ENCODE data around the gene HUNK.
"Not testable (repeated sequence)": the region's sequence is repeated elsewhere in the genome, so short reads cannot be mapped to it uniquely, and the experiment has no call there.

The HUNK gene

GRCh38 chr21:31921079-31921478 lies 48.3 kb downstream of the HUNK start:
- DNase-seq (ENCODE audit: low spot score) = no peak

- no peak for DNase-seq (ENCODE audit: low spot score)
These were observed 50.1 kb downstream of the HUNK start for GRCh38 chr21:31922881-31923280.

- DNase-seq (ENCODE audit: low spot score) = no peak
These were observed 50.9 kb downstream of the HUNK start for GRCh38 chr21:31923756-31924155.

GRCh38 chr21:31924548-31924947 lies 51.7 kb downstream of the HUNK start:
- DNase-seq (ENCODE audit: low spot score) = no peak

- DNase-seq (ENCODE audit: low spot score) = no peak
These were observed 53.7 kb downstream of the HUNK start for GRCh38 chr21:31926498-31926897.

GRCh38 chr21:31927689-31928353 lies 55.0 kb downstream of the HUNK start:
- DNase-seq (ENCODE audit: low spot score) = no peak

- DNase-seq (ENCODE audit: low spot score) = no peak
These were observed 55.8 kb downstream of the HUNK start for GRCh38 chr21:31928656-31929055.

GRCh38 chr21:31929548-31929947 lies 56.7 kb downstream of the HUNK start:
- DNase-seq (ENCODE audit: low spot score) = no peak

GRCh38 chr21:31930001-31930400 lies 57.2 kb downstream of the HUNK start:
- DNase-seq (ENCODE audit: low spot score) = no peak

- DNase-seq (ENCODE audit: low spot score) = no peak
These were observed 59.0 kb downstream of the HUNK start for GRCh38 chr21:31931644-31932469.

- DNase-seq (ENCODE audit: low spot score) = no peak
These were observed 59.6 kb downstream of the HUNK start for GRCh38 chr21:31932470-31932764.

- no peak for DNase-seq (ENCODE audit: low spot score)
These were observed 64.5 kb downstream of the HUNK start for GRCh38 chr21:31937303-31937702.

GRCh38 chr21:31938330-31939301 lies 65.8 kb downstream of the HUNK start:
- no peak for DNase-seq (ENCODE audit: low spot score)

- DNase-seq (ENCODE audit: low spot score) = no peak
These were observed 68.9 kb downstream of the HUNK start for GRCh38 chr21:31941694-31942093.

GRCh38 chr21:31943561-31943960 lies 70.7 kb downstream of the HUNK start:
- no peak for DNase-seq (ENCODE audit: low spot score)

GRCh38 chr21:31945141-31945540 lies 72.3 kb downstream of the HUNK start:
- DNase-seq (ENCODE audit: low spot score) = no peak

GRCh38 chr21:31945546-31945945 lies 72.7 kb downstream of the HUNK start:
- DNase-seq (ENCODE audit: low spot score) = no peak

GRCh38 chr21:31946231-31946630 lies 73.4 kb downstream of the HUNK start:
- DNase-seq (ENCODE audit: low spot score) = no peak

- not testable (repeated sequence) for DNase-seq (ENCODE audit: low spot score)
These were observed 74.2 kb downstream of the HUNK start for GRCh38 chr21:31946876-31947550.

- no peak for DNase-seq (ENCODE audit: low spot score)
These were observed 75.9 kb downstream of the HUNK start for GRCh38 chr21:31948676-31949075.

- no peak for DNase-seq (ENCODE audit: low spot score)
These were observed 80.0 kb downstream of the HUNK start for GRCh38 chr21:31952828-31953227.

- no peak for DNase-seq (ENCODE audit: low spot score)
These were observed 84.8 kb downstream of the HUNK start for GRCh38 chr21:31957631-31958030.

Measured in activated CD4-positive, alpha-beta T cell treated with anti-CD3 and anti-CD28 coated beads, Interleukin-2, Interleukin-4, amounts not matched to agents 100 ng/mL and 50 ng/mL, durations not matched to agents 16 hours and 8 hours (primary cell).